ENCODE data around the gene GPRC5C.

DNA sequence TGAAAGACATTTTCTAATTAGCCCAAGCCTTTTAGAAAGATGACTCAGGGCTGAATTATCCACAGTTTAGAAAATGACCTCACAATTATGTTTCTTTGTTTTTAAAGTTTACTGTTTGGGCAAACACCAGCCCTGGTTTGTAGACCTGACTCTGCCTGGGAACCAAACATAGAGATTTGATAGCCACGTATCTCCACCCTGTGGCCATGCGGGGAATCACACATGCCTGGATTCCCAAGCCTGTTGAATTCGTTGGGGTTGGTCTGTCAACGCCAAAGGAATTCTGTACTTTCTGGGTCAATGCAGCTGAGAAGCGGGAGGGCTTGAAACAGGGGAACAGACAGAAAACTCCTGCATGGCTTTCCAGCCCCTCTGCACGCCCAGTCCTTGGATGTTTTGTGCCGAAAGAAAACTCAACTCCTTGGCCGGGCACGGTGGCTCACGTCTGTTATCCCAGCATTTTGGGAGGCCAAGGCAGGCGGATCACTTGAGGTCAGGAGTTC is 61.5 kb downstream of the GPRC5C start:
- TF ChIP-seq CTCF (IDR thresholded peaks at IDR 0.05) (peak; percentile 74 to 86 (median 84)), POLR2A (IDR thresholded peaks at IDR 0.05) (no peak)
